Medulla oblongata (tissue), 1 donor: ENCODE results near the gene RER1.

ENCODE experiments used
- DNase-seq: peaks from one replicate; pipeline ENCODE4 v3.0.0-alpha.2; 2015; ENCODE audit errors: extremely low spot score

The RER1 gene

GRCh38 chr1:2389644-2390043 lies 2.0 kb upstream of the RER1 start:
- DNase-seq = no peak

GRCh38 chr1:2391931-2392509 lies 379 bp downstream of the RER1 start:
- DNase-seq = no peak

GRCh38 chr1:2392686-2393085 lies 1.0 kb downstream of the RER1 start:
- DNase-seq = no peak

GRCh38 chr1:2393471-2393877 lies 1.8 kb downstream of the RER1 start:
- no peak for DNase-seq

GRCh38 chr1:2394220-2394619 lies 2.6 kb downstream of the RER1 start:
- no peak for DNase-seq

- DNase-seq = no peak
Measured at GRCh38 chr1:2394761-2395160, 3.1 kb downstream of the RER1 start.

GRCh38 chr1:2395245-2395644 lies 3.6 kb downstream of the RER1 start:
- no peak for DNase-seq

- no peak for DNase-seq
Measured at GRCh38 chr1:2396059-2396458, 4.4 kb downstream of the RER1 start.

GRCh38 chr1:2396476-2396875 lies 4.8 kb downstream of the RER1 start:
- no peak for DNase-seq

- DNase-seq = no peak
Measured at GRCh38 chr1:2397007-2397679, 5.5 kb downstream of the RER1 start.

- DNase-seq = no peak
Measured at GRCh38 chr1:2398871-2399270, 7.2 kb downstream of the RER1 start.

- DNase-seq = no peak
Measured at GRCh38 chr1:2399890-2400575, 8.4 kb downstream of the RER1 start.

- DNase-seq = no peak
Measured at GRCh38 chr1:2400576-2400909, 8.9 kb downstream of the RER1 start.

- DNase-seq = no peak
Measured at GRCh38 chr1:2400950-2401649, 9.5 kb downstream of the RER1 start.

- no peak for DNase-seq
Measured at GRCh38 chr1:2402420-2402819, 10.8 kb downstream of the RER1 start.

- no peak for DNase-seq
Measured at GRCh38 chr1:2403273-2403672, 11.6 kb downstream of the RER1 start.

- no peak for DNase-seq
Measured at GRCh38 chr1:2404142-2404889, 12.7 kb downstream of the RER1 start.

GRCh38 chr1:2404890-2405511 lies 13.4 kb downstream of the RER1 start:
- DNase-seq = no peak

GRCh38 chr1:2405588-2406295 lies 14.1 kb downstream of the RER1 start:
- no peak for DNase-seq

GRCh38 chr1:2406451-2407041 lies 14.9 kb downstream of the RER1 start:
- no peak for DNase-seq
